Kidney (tissue), 14 donors: ENCODE measurements around the gene BMP7. TPM values are rescaled to one million over a fixed set of nuclear protein-coding genes. Genes with fewer than 3 reads are reported as not detected.
"Not testable (repeated sequence)": the region's sequence is repeated elsewhere in the genome, so short reads cannot be mapped to it uniquely, and the experiment has no call there.

Source experiments
- DNase-seq, 5 donors: peaks; one replicate each; pipeline ENCODE4 v3.0.0-alpha.2; 2013 to 2020
- FAIRE-seq: peaks from 2 replicates; lab custom pipeline; 2012; peaks lifted over from hg19 to GRCh38; lab: Jason Lieb, UNC
- H3K27ac ChIP-seq, 2 donors: one replicate each; pipeline ENCODE4 v1.7.0; 2013; ENCODE audit warnings: low read depth in 2 of 2, low read length in 2 of 2, inconsistent platforms in 1 of 2
- H3K27me3 ChIP-seq: one replicate; pipeline ENCODE4 v1.7.1; 2013; ENCODE audit warnings: low read length, inconsistent platforms; ENCODE audit not compliant: control insufficient read depth, insufficient read depth
- H3K36me3 ChIP-seq, 3 donors: one replicate each; pipeline versions ENCODE4 v1.7.0 to v1.7.1; 2013; ENCODE audit warnings: low read length in 3 of 3, control low read depth in 1 of 3, inconsistent platforms in 1 of 3; ENCODE audit not compliant: insufficient read depth in 3 of 3, control insufficient read depth in 2 of 3
- H3K4me1 ChIP-seq, 3 donors: one replicate each; pipeline versions ENCODE4 v1.7.0 to v1.7.1; 2013; ENCODE audit warnings: low read length in 3 of 3, inconsistent platforms in 1 of 3, low read depth in 1 of 3; ENCODE audit not compliant: control insufficient read depth in 2 of 3, insufficient read depth in 2 of 3
- H3K4me3 ChIP-seq, 3 donors: one replicate each; pipeline versions ENCODE4 v1.7.0 to v1.8.1; 2013; ENCODE audit warnings: low read length in 3 of 3, control low read depth in 1 of 3, inconsistent platforms in 1 of 3
- H3K9ac ChIP-seq, 3 donors: one replicate each; pipeline versions ENCODE4 v1.7.0 to v1.7.1; 2013; ENCODE audit warnings: low read length in 3 of 3, control low read depth in 1 of 3, inconsistent platforms in 1 of 3
- H3K9me3 ChIP-seq, 3 donors: one replicate each; pipeline versions ENCODE4 v1.7.0 to v1.7.1; 2013; ENCODE audit warnings: low read length in 3 of 3, control low read depth in 1 of 3, inconsistent platforms in 1 of 3; ENCODE audit not compliant: control insufficient read depth in 2 of 3, insufficient read depth in 1 of 3
- CTCF ChIP-seq: IDR thresholded peaks from 3 replicates; pipeline ENCODE4 v1.5.1; 2012; ENCODE audit warnings: mild to moderate bottlenecking, moderate library complexity, borderline replicate concordance; ENCODE audit not compliant: insufficient read depth; ENCODE audit errors: extremely low read depth
- intact Hi-C: fragments of 100-400 bp; cut with DNase I; formaldehyde crosslinking; loops from one replicate; pipeline ENCODE4 v1.11.1; 2022
- polyA plus RNA-seq: library from polyadenylated mRNA; stranded (reverse); fragments of 350-450 nt; fragmentation: Illumina TruSeq; extraction: RNeasy Lipid Tissue Mini Kit (QIAGEN cat#74804); gene quantifications from one replicate; pipeline ENCODE4 v1.2.3, GENCODE V29; 2014; ENCODE audit warnings: low read depth, low replicate concordance; ENCODE audit not compliant: insufficient read depth
- total RNA-seq: library from RNA; stranded (reverse); fragmentation: NEBNext Ultra II Directional; extraction: Animal tissue kit (Norgen Biotek cat#: 25700); gene quantifications from one replicate; pipeline ENCODE4 v1.2.1, GENCODE V29; 2021
- donor health status: control.
- donor health status: control.
- donor health status: control.
- donor health status: control.
- donor health status: control.
- donor health status: DM: yes; HTN: yes; CAD: no.
- donor health status: Normal renal cell carcinoma (clear cell type).

Gene BMP7
- total and polyA plus RNA-seq, 2 donors from 2014 or later: 1.6 to 11.3 TPM

GRCh38 chr20:57194154-57194553 is 72.3 kb downstream of the BMP7 start:
- TF ChIP-seq CTCF: no peak
- Histone ChIP-seq H3K36me3 (peaks cover 0 to 2% (median 0%) of the 10 kb centered on the region in 3 donors), H3K9me3 (no peaks in the 10 kb centered on the region), H3K27me3 (no peaks in the 10 kb centered on the region), H3K4me3 (no peak overlapping the region), H3K4me1 (no peaks in the 10 kb centered on the region), H3K27ac (no peak overlapping the region), H3K9ac (no peak overlapping the region)
- intact Hi-C loops: no loop called here
- FAIRE-seq (no peak), DNase-seq (peak in 1 of 5 donors; percentile 14)

- TF ChIP-seq CTCF: no peak
- no peak overlapping the region for H3K27ac ChIP-seq
- no peak for FAIRE-seq
Observed at GRCh38 chr20:57193094-57193493, 73.3 kb downstream of the BMP7 start.

GRCh38 chr20:57192311-57192710 is 74.1 kb downstream of the BMP7 start:
- no peak for DNase-seq
- TF ChIP-seq CTCF: no peak
- H3K27ac ChIP-seq: no peak overlapping the region
- H3K27me3 ChIP-seq: no peaks in the 10 kb centered on the region
- H3K4me3 ChIP-seq: no peak overlapping the region
- no peak overlapping the region for H3K9ac ChIP-seq
- peaks cover 0 to 2% (median 0%) of the 10 kb centered on the region in 3 donors for H3K36me3 ChIP-seq
- intact Hi-C loops: no loop called here
- H3K4me1 ChIP-seq: no peaks in the 10 kb centered on the region
- no peak for FAIRE-seq
- no peaks in the 10 kb centered on the region for H3K9me3 ChIP-seq

More at GRCh38 chr20:57193094-57193493, 73.3 kb downstream of the BMP7 start:
- intact Hi-C loops: no loop called here
- H3K36me3 ChIP-seq: peaks cover 0 to 2% (median 0%) of the 10 kb centered on the region in 3 donors
- no peaks in the 10 kb centered on the region for H3K9me3 ChIP-seq
- no peak overlapping the region for H3K4me3 ChIP-seq
- H3K9ac ChIP-seq: no peak overlapping the region
- no peaks in the 10 kb centered on the region for H3K4me1 ChIP-seq
- DNase-seq: peak in 1 of 5 donors; percentile 24
- H3K27me3 ChIP-seq: no peaks in the 10 kb centered on the region

- H3K4me3 ChIP-seq, H3K9ac ChIP-seq, H3K27ac ChIP-seq, H3K4me1 ChIP-seq, H3K9me3 ChIP-seq, FAIRE-seq, H3K27me3 ChIP-seq, H3K36me3 ChIP-seq, intact Hi-C loops: not testable (repeated sequence)
- DNase-seq: peak in 1 of 5 donors; percentile 16
Observed at GRCh38 chr20:57191265-57191638, 75.2 kb downstream of the BMP7 start.
